PFSK-1 (cell line): ENCODE data around the gene MINDY4B.

Experiments
- FOXP2 ChIP-seq: optimal IDR thresholded peaks from 2 replicates; pipeline ENCODE3; 2011; ENCODE audit warnings: borderline replicate concordance, control low read depth, inconsistent platforms; ENCODE audit not compliant: insufficient read depth; ENCODE audit errors: extremely low read length, extremely low read depth
- POLR2AphosphoS5 ChIP-seq: IDR thresholded peaks from 2 replicates; pipeline ENCODE4 v1.6.1; 2012; ENCODE audit warnings: low read depth, mild to moderate bottlenecking, control low read depth, low read length, moderate library complexity
- REST ChIP-seq, 2 experiments: IDR thresholded peaks; 2 replicates each; pipeline versions ENCODE4 v1.6.1 to v1.8.0; 2011 to 2012; ENCODE audit warnings: low read depth in 2 of 2, low read length in 2 of 2, control low read depth in 1 of 2, inconsistent platforms in 1 of 2, mild to moderate bottlenecking in 1 of 2, moderate library complexity in 1 of 2; ENCODE audit not compliant: insufficient read depth in 1 of 2
- SIN3A ChIP-seq: IDR thresholded peaks from 2 replicates; pipeline ENCODE4 v1.6.1; 2012; ENCODE audit warnings: mild to moderate bottlenecking, low read length, moderate library complexity, borderline replicate concordance; ENCODE audit not compliant: insufficient read depth
- TAF1 ChIP-seq: IDR thresholded peaks from 2 replicates; pipeline ENCODE4 v1.6.1; 2012; ENCODE audit warnings: low read length, control low read depth, borderline replicate concordance; ENCODE audit not compliant: insufficient read depth

Gene MINDY4B

GRCh38 chr3:150871192-150871591, 34.0 kb downstream of the MINDY4B start:
- no peak for TF ChIP-seq SIN3A
- TF ChIP-seq REST (IDR thresholded peaks at IDR 0.05; ENCODE audit: insufficient read depth in 1 of 2, low read depth in 2 of 2, low read length in 2 of 2): no peak
- no peak for TF ChIP-seq FOXP2
- no peak for TF ChIP-seq TAF1
- TF ChIP-seq POLR2AphosphoS5: no peak

- TF ChIP-seq FOXP2 (no peak), TAF1 (no peak), SIN3A (no peak), REST (IDR thresholded peaks at IDR 0.05; ENCODE audit: insufficient read depth in 1 of 2, low read depth in 2 of 2, low read length in 2 of 2) (no peak), POLR2AphosphoS5 (no peak)
These were observed 34.8 kb downstream of the MINDY4B start for GRCh38 chr3:150870406-150870805.

- no peak for TF ChIP-seq TAF1
- no peak for TF ChIP-seq REST (IDR thresholded peaks at IDR 0.05; ENCODE audit: insufficient read depth in 1 of 2, low read depth in 2 of 2, low read length in 2 of 2)
- TF ChIP-seq SIN3A: no peak
- TF ChIP-seq POLR2AphosphoS5: no peak
- no peak for TF ChIP-seq FOXP2
These were observed 37.0 kb downstream of the MINDY4B start for GRCh38 chr3:150868282-150868681.

- no peak for TF ChIP-seq FOXP2
- no peak for TF ChIP-seq TAF1
- no peak for TF ChIP-seq POLR2AphosphoS5
- TF ChIP-seq REST (IDR thresholded peaks at IDR 0.05; ENCODE audit: insufficient read depth in 1 of 2, low read depth in 2 of 2, low read length in 2 of 2): no peak
- TF ChIP-seq SIN3A: no peak
These were observed 37.8 kb downstream of the MINDY4B start for GRCh38 chr3:150867434-150867833.

- TF ChIP-seq REST (IDR thresholded peaks at IDR 0.05; ENCODE audit: insufficient read depth in 1 of 2, low read depth in 2 of 2, low read length in 2 of 2): no peak
- TF ChIP-seq SIN3A: no peak
- no peak for TF ChIP-seq FOXP2
- no peak for TF ChIP-seq POLR2AphosphoS5
- TF ChIP-seq TAF1: no peak
These were observed 43.4 kb downstream of the MINDY4B start for GRCh38 chr3:150861851-150862250.
